NT2/D1 (cell line): ENCODE measurements around the gene STX12.

ENCODE experiments used
- DNase-seq: peaks from one replicate; pipeline ENCODE4 v3.0.0-alpha.2; 2011; ENCODE audit warnings: low read depth, low spot score
- H3K27me3 ChIP-seq: 2 replicates; pipeline ENCODE4 v1.6.0; 2011; ENCODE audit warnings: mild to moderate bottlenecking; ENCODE audit not compliant: insufficient read length, insufficient read depth
- H3K36me3 ChIP-seq: 2 replicates; pipeline ENCODE4 v1.6.1; 2011; ENCODE audit warnings: mild to moderate bottlenecking, low read length, mixed read lengths; ENCODE audit not compliant: insufficient read depth, insufficient read length
- H3K4me1 ChIP-seq: 2 replicates; pipeline ENCODE4 v1.5.1; 2011; ENCODE audit not compliant: insufficient read depth, insufficient read length
- H3K4me3 ChIP-seq: 2 replicates; pipeline ENCODE4 v1.5.1; 2011; ENCODE audit warnings: low read depth; ENCODE audit not compliant: insufficient read length
- H3K9ac ChIP-seq: 2 replicates; pipeline ENCODE4 v1.6.0; 2011; ENCODE audit warnings: low read depth; ENCODE audit not compliant: insufficient read length
- H3K9me3 ChIP-seq: 2 replicates; pipeline ENCODE4 v1.5.1; 2011; ENCODE audit warnings: mild to moderate bottlenecking, low read length; ENCODE audit not compliant: insufficient read depth
- SUZ12 ChIP-seq: IDR thresholded peaks from 2 replicates; pipeline ENCODE4 v1.6.1; 2011; ENCODE audit not compliant: insufficient read length, insufficient read depth; ENCODE audit errors: extremely low read depth
- YY1 ChIP-seq: IDR thresholded peaks from 2 replicates; pipeline ENCODE4 v1.6.1; 2011; ENCODE audit not compliant: insufficient read length, insufficient read depth
- ZNF274 ChIP-seq: IDR thresholded peaks from 2 replicates; pipeline ENCODE4 v1.6.1; 2011; ENCODE audit warnings: mild to moderate bottlenecking, low read depth, low read length

Gene STX12

GRCh38 chr1:27872802-27873551, 100.0 kb downstream of the STX12 start:
- Histone ChIP-seq H3K9ac (peak overlapping the region; percentile 94), H3K4me3 (peak overlapping the region; percentile 84), H3K4me1 (peaks cover 16% of the 10 kb centered on the region), H3K36me3 (peaks cover 9% of the 10 kb centered on the region), H3K27me3 (peaks cover 12% of the 10 kb centered on the region), H3K9me3 (no peaks in the 10 kb centered on the region)
- TF ChIP-seq ZNF274: no peak
- no peak for TF ChIP-seq SUZ12
- TF ChIP-seq YY1: no peak
- no peak for DNase-seq

- TF ChIP-seq ZNF274 (no peak), YY1 (no peak), SUZ12 (no peak)
- H3K4me1 ChIP-seq: peaks cover 14% of the 10 kb centered on the region
- H3K36me3 ChIP-seq: peaks cover 9% of the 10 kb centered on the region
- DNase-seq: no peak
- H3K27me3 ChIP-seq: peaks cover 12% of the 10 kb centered on the region
- peak overlapping the region; percentile 94 for H3K9ac ChIP-seq
- no peak overlapping the region for H3K4me3 ChIP-seq
- H3K9me3 ChIP-seq: no peaks in the 10 kb centered on the region
Observed at GRCh38 chr1:27873671-27874384, 100.8 kb downstream of the STX12 start.
